ENCODE data around the gene OLFML2A. TPM values are rescaled to one million over a fixed set of nuclear protein-coding genes. Genes with fewer than 3 reads are reported as not detected.

OLFML2A gene
- polyA plus RNA-seq, 3 donors: 0.03 to 0.25 TPM; not detected in 1

DNA sequence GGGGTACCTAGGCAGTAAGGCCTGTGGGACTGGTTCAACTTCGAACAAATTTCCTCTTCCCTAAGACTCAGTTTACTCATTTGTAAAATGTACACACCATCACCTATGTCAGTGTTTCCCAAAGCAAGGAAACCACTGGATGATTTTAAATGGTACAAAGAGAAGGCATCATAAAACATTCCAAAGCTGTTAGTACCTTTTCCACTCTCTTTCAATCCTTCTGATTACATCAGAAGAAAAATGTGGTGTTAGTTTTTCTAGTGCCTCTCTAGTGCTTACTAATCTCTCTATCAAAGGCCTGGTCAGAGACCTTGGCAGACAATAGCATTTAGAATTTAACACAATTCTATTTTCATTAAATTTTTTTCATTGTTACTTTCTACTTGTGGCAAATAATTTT lies 24.0 kb upstream of the OLFML2A start:
- Mint-ChIP-seq H3K9me3 (no peaks in the 10 kb centered on the region), H3K36me3 (no peaks in the 10 kb centered on the region), H3K27me3 (ENCODE audit: low read depth in 3 of 3) (no peaks in the 10 kb centered on the region), H3K4me3 (no peak overlapping the region), H3K27ac (no peak overlapping the region), H3K4me1 (peaks cover 46% of the 10 kb centered on the region)
- H3K79me2 ChIP-seq (ENCODE audit: insufficient read depth, low read length): peaks cover 18% of the 10 kb centered on the region
- H3K9me3 ChIP-seq (replicated peaks in 1 of 2; ENCODE audit: control insufficient read depth in 1 of 2, insufficient read depth in 1 of 2, low read length in 2 of 2): no peaks in the 10 kb centered on the region
- no peak overlapping the region for H3K27ac ChIP-seq (ENCODE audit: low read depth in 1 of 2, low read length in 2 of 2)
- no peaks in the 10 kb centered on the region for H3K27me3 ChIP-seq (ENCODE audit: control insufficient read depth in 2 of 2, insufficient read depth in 2 of 2, low read length in 2 of 2)
- H4K20me1 ChIP-seq (ENCODE audit: insufficient read depth, low read length): no peaks in the 10 kb centered on the region
- H3K4me1 ChIP-seq (ENCODE audit: control insufficient read depth in 1 of 2, insufficient read depth in 2 of 2, low read length in 2 of 2): peaks cover 16 to 39% of the 10 kb centered on the region in 2 donors
- intact Hi-C loops (cut with micrococcal nuclease): no loop called here
- no peaks in the 10 kb centered on the region for H3K36me3 ChIP-seq (replicated peaks in 1 of 2; ENCODE audit: control insufficient read depth in 1 of 2, insufficient read depth in 2 of 2, low read length in 2 of 2)
- DNase-seq: no peak
- TF ChIP-seq, protein P1, sequence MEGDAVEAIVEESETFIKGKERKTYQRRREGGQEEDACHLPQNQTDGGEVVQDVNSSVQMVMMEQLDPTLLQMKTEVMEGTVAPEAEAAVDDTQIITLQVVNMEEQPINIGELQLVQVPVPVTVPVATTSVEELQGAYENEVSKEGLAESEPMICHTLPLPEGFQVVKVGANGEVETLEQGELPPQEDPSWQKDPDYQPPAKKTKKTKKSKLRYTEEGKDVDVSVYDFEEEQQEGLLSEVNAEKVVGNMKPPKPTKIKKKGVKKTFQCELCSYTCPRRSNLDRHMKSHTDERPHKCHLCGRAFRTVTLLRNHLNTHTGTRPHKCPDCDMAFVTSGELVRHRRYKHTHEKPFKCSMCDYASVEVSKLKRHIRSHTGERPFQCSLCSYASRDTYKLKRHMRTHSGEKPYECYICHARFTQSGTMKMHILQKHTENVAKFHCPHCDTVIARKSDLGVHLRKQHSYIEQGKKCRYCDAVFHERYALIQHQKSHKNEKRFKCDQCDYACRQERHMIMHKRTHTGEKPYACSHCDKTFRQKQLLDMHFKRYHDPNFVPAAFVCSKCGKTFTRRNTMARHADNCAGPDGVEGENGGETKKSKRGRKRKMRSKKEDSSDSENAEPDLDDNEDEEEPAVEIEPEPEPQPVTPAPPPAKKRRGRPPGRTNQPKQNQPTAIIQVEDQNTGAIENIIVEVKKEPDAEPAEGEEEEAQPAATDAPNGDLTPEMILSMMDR (IDR thresholded peaks at IDR 0.05): no peak
- no peak overlapping the region for H3K9ac ChIP-seq (ENCODE audit: insufficient read depth, low read length, poor library complexity, severe bottlenecking)
- H2AFZ ChIP-seq (ENCODE audit: insufficient read depth, low read depth, low read length, poor library complexity, severe bottlenecking): no peak overlapping the region
- no CpG with 5 or more reads among the region's 1 CpG for WGBS (ENCODE audit: insufficient coverage)
- H3K4me2 ChIP-seq (replicated peaks; ENCODE audit: extremely low read depth, low read length, poor library complexity, severe bottlenecking): no peak overlapping the region
- no peak overlapping the region for H3K4me3 ChIP-seq (replicated peaks in 1 of 3; ENCODE audit: low read depth in 2 of 3, low read length in 3 of 3)

DNA sequence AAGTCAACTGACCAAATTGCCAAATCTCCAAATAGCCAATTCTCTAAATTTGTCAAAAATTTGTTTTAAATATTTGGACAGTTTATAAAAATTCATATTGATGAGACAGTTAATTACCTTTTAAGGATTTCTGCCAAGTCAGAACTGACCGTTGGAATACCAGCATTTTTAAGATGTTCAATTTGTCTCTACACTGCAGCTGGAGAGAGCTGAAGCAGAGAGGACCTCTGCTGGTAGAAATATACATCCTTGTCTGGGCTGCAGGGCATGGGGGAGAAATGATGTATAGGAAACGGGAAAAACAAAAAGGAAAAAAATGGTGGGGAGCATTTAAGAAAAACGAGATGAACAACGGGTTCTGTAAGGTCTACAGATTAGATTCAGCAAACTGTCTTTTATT lies 22.6 kb upstream of the OLFML2A start:
- intact Hi-C loops (cut with micrococcal nuclease): no loop called here
- Histone ChIP-seq H3K4me2 (replicated peaks; ENCODE audit: extremely low read depth, low read length, poor library complexity, severe bottlenecking) (no peak overlapping the region), H3K9me3 (replicated peaks in 1 of 2; ENCODE audit: control insufficient read depth in 1 of 2, insufficient read depth in 1 of 2, low read length in 2 of 2) (no peaks in the 10 kb centered on the region), H3K27me3 (ENCODE audit: control insufficient read depth in 2 of 2, insufficient read depth in 2 of 2, low read length in 2 of 2) (no peaks in the 10 kb centered on the region), H3K4me1 (ENCODE audit: control insufficient read depth in 1 of 2, insufficient read depth in 2 of 2, low read length in 2 of 2) (peaks cover 25 to 50% of the 10 kb centered on the region in 2 donors), H3K9ac (ENCODE audit: insufficient read depth, low read length, poor library complexity, severe bottlenecking) (no peak overlapping the region), H3K4me3 (replicated peaks in 1 of 3; ENCODE audit: low read depth in 2 of 3, low read length in 3 of 3) (no peak overlapping the region), H4K20me1 (ENCODE audit: insufficient read depth, low read length) (no peaks in the 10 kb centered on the region), H3K27ac (ENCODE audit: low read depth in 1 of 2, low read length in 2 of 2) (no peak overlapping the region), H2AFZ (ENCODE audit: insufficient read depth, low read depth, low read length, poor library complexity, severe bottlenecking) (no peak overlapping the region), H3K79me2 (ENCODE audit: insufficient read depth, low read length) (peaks cover 21% of the 10 kb centered on the region), H3K36me3 (replicated peaks in 1 of 2; ENCODE audit: control insufficient read depth in 1 of 2, insufficient read depth in 2 of 2, low read length in 2 of 2) (no peaks in the 10 kb centered on the region)
- peaks cover 57% of the 10 kb centered on the region for H3K4me1 Mint-ChIP-seq
- peak overlapping the region in 1 of 7 donors; percentile 0 for H3K27ac Mint-ChIP-seq
- H3K9me3 Mint-ChIP-seq: no peaks in the 10 kb centered on the region
- H3K27me3 Mint-ChIP-seq (ENCODE audit: low read depth in 3 of 3): no peaks in the 10 kb centered on the region
- no peaks in the 10 kb centered on the region for H3K36me3 Mint-ChIP-seq
- no peak for DNase-seq
- WGBS (ENCODE audit: insufficient coverage): 39% methylated on average over 3 of the region's 4 CpGs
- TF ChIP-seq, protein P1 (IDR thresholded peaks at IDR 0.05): peak; percentile 16
- H3K4me3 Mint-ChIP-seq: peak overlapping the region in 1 of 2 donors; percentile 49
